HFFc6 (cell line): ENCODE measurements around the gene KIDINS220. TPM values are rescaled to one million over a fixed set of nuclear protein-coding genes. Genes with fewer than 3 reads are reported as not detected.

Source experiments
- DNase-seq: peaks from one replicate; pipeline ENCODE4 v3.0.0-alpha.2; 2018
- H3K27ac Mint-ChIP-seq: 2 replicates; pipeline ENCODE4 v1.8.0; 2020; ENCODE audit warnings: mild to moderate bottlenecking, mixed read lengths
- H3K27me3 Mint-ChIP-seq: 2 replicates; pipeline ENCODE4 v1.8.0; 2021; ENCODE audit warnings: mild to moderate bottlenecking, moderate library complexity, mixed read lengths; ENCODE audit not compliant: insufficient read depth
- H3K36me3 Mint-ChIP-seq: 2 replicates; pipeline ENCODE4 v1.8.0; 2021; ENCODE audit warnings: low read depth, mixed read lengths
- H3K4me1 Mint-ChIP-seq: 2 replicates; pipeline ENCODE4 v1.8.0; 2020; ENCODE audit warnings: low read depth, mixed read lengths
- H3K4me3 Mint-ChIP-seq: 2 replicates; pipeline ENCODE4 v1.8.0; 2020; ENCODE audit warnings: mild to moderate bottlenecking, moderate library complexity, mixed read lengths
- H3K9me3 Mint-ChIP-seq: 2 replicates; pipeline ENCODE4 v1.8.0; 2020; ENCODE audit warnings: mild to moderate bottlenecking, mixed read lengths
- total RNA-seq, 6 experiments: library from RNA; stranded (reverse); fragmentation: NEBNext Ultra II Directional; extraction: Animal tissue kit (Norgen Biotek cat#: 25700); gene quantifications; 2 replicates in 1 of 6; 3 replicates in 5 of 6; pipeline ENCODE4 v1.2.3, GENCODE V29; 2021
- TF ChIP-seq, protein P1 (sequence below): fragments of 200-600 bp; sonication (generic); IDR thresholded peaks from 2 replicates; pipeline ENCODE4 v1.5.0; 2021; ENCODE audit warnings: antibody characterized with exemption, mild to moderate bottlenecking

KIDINS220 gene
- total RNA-seq, 6 experiments from 2014 or later = 34.5 to 42.2 (median 38.2) TPM

GRCh38 chr2:8847400-8847799, 10.0 kb upstream of the KIDINS220 start:
- Mint-ChIP-seq H3K9me3 (no peaks in the 10 kb centered on the region), H3K27ac (no peak overlapping the region), H3K36me3 (no peaks in the 10 kb centered on the region), H3K4me3 (no peak overlapping the region), H3K27me3 (peaks cover 3% of the 10 kb centered on the region; the same call in 1 of the 2 replicates), H3K4me1 (peaks cover 33% of the 10 kb centered on the region)
- TF ChIP-seq, protein P1, sequence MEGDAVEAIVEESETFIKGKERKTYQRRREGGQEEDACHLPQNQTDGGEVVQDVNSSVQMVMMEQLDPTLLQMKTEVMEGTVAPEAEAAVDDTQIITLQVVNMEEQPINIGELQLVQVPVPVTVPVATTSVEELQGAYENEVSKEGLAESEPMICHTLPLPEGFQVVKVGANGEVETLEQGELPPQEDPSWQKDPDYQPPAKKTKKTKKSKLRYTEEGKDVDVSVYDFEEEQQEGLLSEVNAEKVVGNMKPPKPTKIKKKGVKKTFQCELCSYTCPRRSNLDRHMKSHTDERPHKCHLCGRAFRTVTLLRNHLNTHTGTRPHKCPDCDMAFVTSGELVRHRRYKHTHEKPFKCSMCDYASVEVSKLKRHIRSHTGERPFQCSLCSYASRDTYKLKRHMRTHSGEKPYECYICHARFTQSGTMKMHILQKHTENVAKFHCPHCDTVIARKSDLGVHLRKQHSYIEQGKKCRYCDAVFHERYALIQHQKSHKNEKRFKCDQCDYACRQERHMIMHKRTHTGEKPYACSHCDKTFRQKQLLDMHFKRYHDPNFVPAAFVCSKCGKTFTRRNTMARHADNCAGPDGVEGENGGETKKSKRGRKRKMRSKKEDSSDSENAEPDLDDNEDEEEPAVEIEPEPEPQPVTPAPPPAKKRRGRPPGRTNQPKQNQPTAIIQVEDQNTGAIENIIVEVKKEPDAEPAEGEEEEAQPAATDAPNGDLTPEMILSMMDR = no peak
- DNase-seq = peak; percentile 34

DNA sequence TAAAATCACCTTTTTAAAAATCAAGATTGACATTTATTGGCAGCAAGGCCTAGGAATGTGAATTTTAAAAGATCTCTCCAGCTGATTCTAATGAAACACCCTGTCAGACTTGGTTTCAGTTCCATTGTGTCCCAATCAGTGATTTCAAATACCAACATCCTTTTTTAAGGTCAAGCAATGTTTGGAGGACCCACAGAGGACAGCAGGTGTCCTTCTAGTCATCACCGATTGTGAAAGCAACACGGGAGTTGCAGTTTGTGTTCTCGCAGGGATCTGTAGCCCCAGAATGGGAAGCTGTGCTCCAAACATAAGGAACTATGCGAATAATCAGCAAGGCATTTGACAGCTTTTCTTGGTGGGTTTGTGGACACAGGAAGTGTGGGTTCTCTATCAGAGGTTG, 4.5 kb upstream of the KIDINS220 start:
- Mint-ChIP-seq H3K4me1 (peaks cover 7% of the 10 kb centered on the region), H3K27me3 (peaks cover 10% of the 10 kb centered on the region), H3K9me3 (no peaks in the 10 kb centered on the region), H3K36me3 (no peaks in the 10 kb centered on the region), H3K27ac (no peak overlapping the region), H3K4me3 (no peak overlapping the region)
- TF ChIP-seq, protein P1 = no peak
- no peak for DNase-seq

DNA sequence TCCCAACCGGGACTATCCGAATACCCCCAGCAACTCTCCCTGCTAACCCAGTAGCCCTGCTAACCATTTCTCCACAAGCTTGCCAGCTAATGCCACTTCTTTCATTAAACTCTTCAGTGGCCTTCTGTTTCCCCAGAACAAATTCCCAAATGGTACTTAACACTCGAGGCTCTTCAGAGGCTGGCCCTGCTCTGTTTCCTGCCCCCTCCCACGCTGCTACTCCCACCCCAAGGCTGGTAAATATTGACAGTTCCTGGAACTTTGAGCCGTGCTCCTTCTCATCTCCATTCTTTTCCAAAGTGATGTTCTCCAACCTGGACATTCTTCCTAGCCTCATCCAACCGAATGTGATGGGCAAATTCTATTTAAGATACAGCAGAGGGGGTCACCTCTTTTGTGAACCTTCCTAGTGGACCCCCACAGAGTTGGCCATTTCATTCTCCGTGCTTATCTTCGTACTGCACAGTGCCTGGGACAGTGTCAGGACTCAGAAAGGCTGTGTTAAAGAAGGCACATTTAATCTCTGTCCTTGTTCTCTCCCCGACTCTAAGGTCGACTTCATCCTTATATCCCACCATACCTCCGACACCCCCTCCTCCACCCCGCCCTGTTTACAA, 3.2 kb upstream of the KIDINS220 start:
- Mint-ChIP-seq H3K36me3 (no peaks in the 10 kb centered on the region), H3K27me3 (peaks cover 10% of the 10 kb centered on the region), H3K4me3 (no peak overlapping the region), H3K9me3 (no peaks in the 10 kb centered on the region), H3K27ac (no peak overlapping the region), H3K4me1 (peaks cover 17% of the 10 kb centered on the region)
- DNase-seq = no peak
- TF ChIP-seq, protein P1 = no peak

DNA sequence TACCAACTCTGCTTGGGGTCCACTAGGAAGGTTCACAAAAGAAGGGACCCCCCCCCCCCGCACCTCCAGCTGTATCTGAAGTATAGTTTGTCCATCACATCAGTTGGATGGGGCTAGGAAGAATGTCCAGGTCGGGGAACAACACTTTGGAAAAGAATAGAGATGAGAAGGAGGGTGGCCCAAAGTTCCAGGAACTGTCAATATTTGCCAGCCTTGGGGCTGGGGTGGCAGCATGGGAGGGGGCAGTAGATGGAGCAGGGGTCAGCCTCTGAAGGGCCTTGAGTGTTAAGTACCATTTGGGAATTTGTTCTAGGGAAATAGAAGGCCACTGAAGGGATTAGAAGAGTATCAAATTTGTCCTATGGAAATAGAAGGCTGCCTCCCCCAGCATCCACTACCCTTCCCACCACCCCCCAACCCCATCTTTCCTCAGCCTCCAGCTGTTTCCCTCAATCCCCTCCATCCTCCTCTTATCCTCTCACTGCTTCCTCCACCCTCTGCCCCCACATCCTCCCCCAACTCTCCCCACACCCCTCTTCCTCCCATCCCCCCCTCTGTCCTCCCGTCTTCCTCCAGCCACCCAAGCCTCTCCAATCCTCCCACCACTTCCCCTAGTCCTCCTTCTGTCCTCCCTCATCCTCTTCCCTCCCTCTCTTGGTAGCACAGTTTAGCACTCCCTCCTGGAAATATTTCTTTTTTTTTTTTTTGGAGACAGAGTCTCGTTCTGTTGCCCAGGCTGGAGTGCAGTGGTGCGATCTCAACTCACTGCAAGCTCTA, 2.0 kb upstream of the KIDINS220 start:
- no peak for DNase-seq
- peaks cover 10% of the 10 kb centered on the region for H3K27me3 Mint-ChIP-seq
- H3K9me3 Mint-ChIP-seq = no peaks in the 10 kb centered on the region
- TF ChIP-seq, protein P1 = no peak
- H3K27ac Mint-ChIP-seq = no peak overlapping the region
- no peak overlapping the region for H3K4me3 Mint-ChIP-seq
- H3K36me3 Mint-ChIP-seq = no peaks in the 10 kb centered on the region
- peaks cover 22% of the 10 kb centered on the region for H3K4me1 Mint-ChIP-seq

DNA sequence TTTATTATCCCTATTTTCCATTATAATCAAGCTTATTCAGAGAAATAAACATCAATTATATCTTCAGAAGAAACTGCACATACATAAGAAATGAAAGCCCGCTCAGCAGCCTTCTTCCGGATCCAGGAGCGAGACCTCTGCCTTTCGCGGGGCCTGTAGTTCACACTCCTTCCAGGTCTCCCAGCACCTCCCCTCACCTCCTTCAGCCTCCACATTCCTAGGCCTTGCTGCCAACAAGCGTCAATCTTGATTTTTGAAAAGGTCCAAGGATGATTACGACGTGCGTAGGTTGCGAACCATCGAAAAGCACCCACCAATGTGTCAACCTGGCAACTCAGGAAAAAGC, 355 bp upstream of the KIDINS220 start:
- no peak overlapping the region for H3K27ac Mint-ChIP-seq

More for the DNA sequence above, 355 bp upstream of the KIDINS220 start:
- Mint-ChIP-seq H3K9me3 (no peaks in the 10 kb centered on the region), H3K36me3 (no peaks in the 10 kb centered on the region), H3K4me3 (peak overlapping the region; percentile 96; the same call in 1 of the 2 replicates), H3K27me3 (peaks cover 10% of the 10 kb centered on the region), H3K4me1 (peaks cover 29% of the 10 kb centered on the region)
- TF ChIP-seq, protein P1 = no peak
- DNase-seq = no peak
